Sciatic nerve (tissue), 2 donors: ENCODE data around the gene LPCAT2. TPM values are rescaled to one million over a fixed set of nuclear protein-coding genes. Genes with fewer than 3 reads are reported as not detected.

Source experiments
- ATAC-seq: fragments of 200-7000 bp; cut with Tn5 transposase; one replicate; pipeline ENCODE4 v1.9.1; 2020; ENCODE audit warnings: mild to moderate bottlenecking, moderate library complexity
- DNase-seq: peaks from one replicate; pipeline ENCODE4 v3.0.0-alpha.2; 2020; ENCODE audit warnings: low spot score
- intact Hi-C: fragments of 100-400 bp; cut with DNase I; formaldehyde crosslinking; loops from one replicate; pipeline ENCODE4 v1.14.2; 2022
- total RNA-seq: library from RNA; stranded (reverse); fragmentation: NEBNext Ultra II Directional; extraction: Animal tissue kit (Norgen Biotek cat#: 25700); gene quantifications from one replicate; pipeline ENCODE4 v1.2.1, GENCODE V29; 2021
- donor health status: DM: no; HTN: no; CAD: no.
- donor health status: DM: no; HTN: no; CAD: no.

LPCAT2 gene
- total RNA-seq, 1 donor from 2014 or later = 54.0 TPM

DNA sequence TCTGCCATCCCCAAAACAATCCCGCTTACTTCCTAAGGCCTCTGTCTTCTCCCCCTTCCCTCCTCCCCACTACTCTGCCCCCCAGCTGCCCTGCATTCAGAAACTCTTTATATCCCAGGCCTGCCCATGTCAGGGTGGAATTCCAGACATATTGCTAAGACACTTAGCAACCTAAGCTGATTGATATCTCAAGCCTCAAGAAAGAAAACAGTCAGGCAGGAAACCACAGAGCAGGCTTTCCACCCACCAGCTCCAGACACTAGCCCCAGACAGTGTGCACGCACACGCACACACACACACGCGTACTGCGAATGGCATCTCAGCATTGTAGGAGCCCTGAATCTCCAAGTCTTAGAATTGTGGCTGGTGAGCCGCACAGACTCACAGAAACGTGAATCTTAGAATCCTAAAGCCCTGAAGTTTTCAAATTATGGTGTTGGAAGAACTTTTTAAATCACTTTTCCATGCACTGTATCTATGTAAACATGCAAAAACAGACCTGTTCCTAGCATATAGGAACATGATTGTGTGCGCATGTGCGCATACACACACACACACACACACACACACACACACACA is 8.8 kb upstream of the LPCAT2 start:
- ATAC-seq = peak; percentile 4
- intact Hi-C loops = no loop called here

DNA sequence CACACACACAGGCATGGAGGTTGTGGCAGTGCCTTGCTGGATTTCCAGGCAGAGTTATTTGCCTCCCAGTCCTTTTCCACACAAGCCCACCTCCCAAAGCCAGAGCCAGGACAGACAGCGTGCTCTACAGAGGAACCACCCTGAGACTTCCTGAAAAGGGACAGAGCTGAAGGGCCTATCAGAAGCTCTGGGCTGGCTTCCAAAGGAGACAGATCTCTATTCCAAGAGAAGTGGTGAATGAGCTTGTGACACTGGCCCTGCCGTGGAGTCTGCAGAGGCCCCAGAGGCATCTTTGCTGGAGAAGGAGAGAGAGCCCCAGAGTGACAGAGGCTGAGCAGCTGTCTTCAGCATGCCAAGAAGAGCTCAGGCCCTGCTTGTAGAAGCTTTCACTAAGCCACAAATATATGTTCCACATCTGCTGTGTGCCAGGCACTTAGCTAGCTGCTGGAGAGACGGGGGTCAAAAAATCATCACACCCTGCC is 8.3 kb upstream of the LPCAT2 start:
- ATAC-seq (peak; percentile 56), DNase-seq (peak; percentile 71)
- intact Hi-C loops = no loop called here

More for the DNA sequence above, 8.8 kb upstream of the LPCAT2 start:
- no peak for DNase-seq

DNA sequence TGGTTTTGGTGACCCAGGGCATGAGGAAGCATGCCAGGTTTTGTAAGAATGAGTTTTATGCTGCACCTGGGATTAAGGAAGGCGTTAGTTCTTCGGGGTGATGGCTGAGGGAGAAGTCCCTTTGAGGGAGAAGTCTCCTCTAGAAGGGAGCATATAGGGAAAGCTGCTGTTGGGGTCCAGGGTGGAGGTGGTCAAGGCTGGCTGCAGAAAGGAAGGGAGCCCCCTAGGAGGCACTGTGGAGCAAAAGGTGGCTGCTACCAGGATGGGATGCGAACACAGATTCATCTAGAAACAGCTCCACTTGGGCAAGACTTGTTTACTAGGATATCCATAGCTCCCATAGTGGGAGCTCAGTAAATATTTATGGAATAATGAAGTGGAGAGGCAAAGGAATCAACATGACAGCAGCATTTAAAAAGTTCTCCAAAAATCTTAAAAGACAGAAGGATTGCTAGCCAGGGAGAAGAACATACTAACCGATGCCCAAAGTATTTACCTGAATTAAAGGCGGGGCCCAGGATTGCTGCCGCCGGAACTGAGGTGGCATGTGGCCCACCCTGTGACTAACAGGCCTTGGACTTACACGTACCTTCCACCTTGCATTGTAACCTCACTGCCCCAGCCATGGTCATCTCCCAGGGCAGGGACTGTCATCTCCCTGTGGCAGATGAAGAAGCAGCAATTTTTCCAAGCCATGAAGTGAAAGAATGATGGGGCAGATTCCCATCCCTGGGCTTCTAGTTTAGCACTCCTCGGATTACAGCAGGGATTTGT is 7.1 kb upstream of the LPCAT2 start:
- ATAC-seq (no peak), DNase-seq (no peak)
- intact Hi-C loops = no loop called here

DNA sequence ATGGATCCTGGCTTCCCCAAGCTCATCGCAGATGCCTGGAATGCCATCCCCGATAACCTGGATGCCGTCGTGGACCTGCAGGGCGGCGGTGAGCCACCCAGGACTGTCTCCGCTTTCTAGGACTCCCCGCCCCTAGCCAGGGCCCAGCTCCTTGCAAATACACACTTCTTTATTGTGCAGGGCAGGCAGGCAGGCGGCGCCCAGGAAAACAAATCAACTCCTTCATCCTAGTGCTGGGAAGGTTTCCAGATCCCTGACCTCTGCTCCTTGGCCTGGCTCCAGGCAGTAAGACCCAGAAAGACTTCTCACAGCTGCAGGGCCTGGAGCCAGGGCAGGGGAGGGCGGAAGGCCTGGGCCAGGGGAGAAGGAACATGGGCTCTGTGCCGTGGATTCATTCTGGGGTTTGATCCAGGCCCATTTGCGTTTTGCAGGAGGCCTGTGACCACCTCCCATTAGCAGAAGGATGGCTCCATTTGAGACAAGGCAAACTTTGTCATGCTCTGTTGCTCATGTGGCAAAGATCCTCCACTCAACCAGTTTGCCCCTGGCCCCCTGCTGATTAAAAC is 6.0 kb upstream of the LPCAT2 start:
- DNase-seq (peak; percentile 96), ATAC-seq (peak; percentile 84)
- intact Hi-C loops = no loop called here

DNA sequence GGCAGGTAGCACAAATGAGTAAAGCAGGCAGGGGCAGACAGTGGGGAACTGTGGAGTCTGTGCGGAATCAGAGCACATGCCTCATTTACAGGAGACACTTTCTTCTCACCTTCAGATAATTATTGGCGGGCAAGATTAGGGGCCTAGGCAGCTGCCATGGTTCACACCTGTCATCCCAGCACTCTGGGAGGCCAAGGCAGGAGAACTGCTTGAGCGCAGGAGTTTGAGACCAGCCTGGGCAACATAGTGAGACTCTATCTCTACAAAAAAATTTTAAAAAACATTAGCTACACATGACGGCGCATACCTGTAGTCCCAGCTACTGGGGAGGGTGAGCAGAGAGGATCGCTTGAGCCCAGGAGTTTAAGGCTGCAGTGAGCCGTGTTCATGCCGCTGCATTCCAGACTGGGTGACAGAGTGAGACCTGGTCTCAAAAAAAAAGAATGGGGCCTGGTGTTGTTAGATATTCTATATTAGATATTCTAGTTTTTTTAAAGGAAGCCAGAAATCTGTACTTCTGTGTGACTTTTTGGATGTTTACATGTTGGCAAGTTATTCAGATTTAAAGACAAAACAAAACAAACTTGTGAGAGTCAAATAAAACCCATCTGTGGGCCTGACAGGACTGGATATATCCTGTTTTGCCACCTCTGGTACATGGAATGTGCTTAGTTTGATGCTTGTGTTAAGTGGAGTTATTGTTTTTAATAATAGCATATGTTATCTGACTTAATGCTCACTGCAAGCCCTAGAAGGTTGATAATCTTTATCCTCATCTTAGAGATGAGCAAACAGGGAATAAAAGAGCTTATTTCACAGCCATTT is 4.9 kb upstream of the LPCAT2 start:
- intact Hi-C loops = no loop called here
- ATAC-seq (no peak), DNase-seq (no peak)

DNA sequence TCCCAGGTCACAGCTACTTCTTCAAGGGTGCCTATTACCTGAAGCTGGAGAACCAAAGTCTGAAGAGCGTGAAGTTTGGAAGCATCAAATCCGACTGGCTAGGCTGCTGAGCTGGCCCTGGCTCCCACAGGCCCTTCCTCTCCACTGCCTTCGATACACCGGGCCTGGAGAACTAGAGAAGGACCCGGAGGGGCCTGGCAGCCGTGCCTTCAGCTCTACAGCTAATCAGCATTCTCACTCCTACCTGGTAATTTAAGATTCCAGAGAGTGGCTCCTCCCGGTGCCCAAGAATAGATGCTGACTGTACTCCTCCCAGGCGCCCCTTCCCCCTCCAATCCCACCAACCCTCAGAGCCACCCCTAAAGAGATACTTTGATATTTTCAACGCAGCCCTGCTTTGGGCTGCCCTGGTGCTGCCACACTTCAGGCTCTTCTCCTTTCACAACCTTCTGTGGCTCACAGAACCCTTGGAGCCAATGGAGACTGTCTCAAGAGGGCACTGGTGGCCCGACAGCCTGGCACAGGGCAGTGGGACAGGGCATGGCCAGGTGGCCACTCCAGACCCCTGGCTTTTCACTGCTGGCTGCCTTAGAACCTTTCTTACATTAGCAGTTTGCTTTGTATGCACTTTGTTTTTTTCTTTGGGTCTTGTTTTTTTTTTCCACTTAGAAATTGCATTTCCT is 3.4 kb upstream of the LPCAT2 start:
- DNase-seq = no peak
- no peak for ATAC-seq
- intact Hi-C loops = no loop called here

DNA sequence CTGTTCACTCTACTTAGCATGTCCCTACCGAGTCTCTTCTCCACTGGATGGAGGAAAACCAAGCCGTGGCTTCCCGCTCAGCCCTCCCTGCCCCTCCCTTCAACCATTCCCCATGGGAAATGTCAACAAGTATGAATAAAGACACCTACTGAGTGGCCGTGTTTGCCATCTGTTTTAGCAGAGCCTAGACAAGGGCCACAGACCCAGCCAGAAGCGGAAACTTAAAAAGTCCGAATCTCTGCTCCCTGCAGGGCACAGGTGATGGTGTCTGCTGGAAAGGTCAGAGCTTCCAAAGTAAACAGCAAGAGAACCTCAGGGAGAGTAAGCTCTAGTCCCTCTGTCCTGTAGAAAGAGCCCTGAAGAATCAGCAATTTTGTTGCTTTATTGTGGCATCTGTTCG is 2.8 kb upstream of the LPCAT2 start:
- intact Hi-C loops = no loop called here
- ATAC-seq (no peak), DNase-seq (no peak)

DNA sequence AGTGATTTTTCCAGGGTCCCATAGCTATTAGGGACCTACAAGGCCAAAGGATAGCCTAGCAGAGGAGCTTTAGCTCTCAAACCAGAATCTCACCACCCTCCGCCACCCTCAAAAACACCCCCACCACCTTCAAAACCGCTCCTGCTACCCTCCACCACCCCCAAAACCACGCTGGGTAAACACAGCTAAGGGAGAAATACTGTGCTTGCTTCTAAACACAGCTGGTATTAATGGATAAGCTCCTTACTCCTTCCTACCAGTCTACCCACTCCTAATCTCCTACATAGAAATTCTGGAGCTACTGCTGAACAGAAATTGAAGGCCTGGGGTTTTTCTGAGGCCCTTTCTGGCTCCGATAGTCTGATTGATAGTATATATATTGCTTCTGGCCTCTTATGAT is 2.2 kb upstream of the LPCAT2 start:
- DNase-seq (no peak), ATAC-seq (no peak)
- intact Hi-C loops = no loop called here

DNA sequence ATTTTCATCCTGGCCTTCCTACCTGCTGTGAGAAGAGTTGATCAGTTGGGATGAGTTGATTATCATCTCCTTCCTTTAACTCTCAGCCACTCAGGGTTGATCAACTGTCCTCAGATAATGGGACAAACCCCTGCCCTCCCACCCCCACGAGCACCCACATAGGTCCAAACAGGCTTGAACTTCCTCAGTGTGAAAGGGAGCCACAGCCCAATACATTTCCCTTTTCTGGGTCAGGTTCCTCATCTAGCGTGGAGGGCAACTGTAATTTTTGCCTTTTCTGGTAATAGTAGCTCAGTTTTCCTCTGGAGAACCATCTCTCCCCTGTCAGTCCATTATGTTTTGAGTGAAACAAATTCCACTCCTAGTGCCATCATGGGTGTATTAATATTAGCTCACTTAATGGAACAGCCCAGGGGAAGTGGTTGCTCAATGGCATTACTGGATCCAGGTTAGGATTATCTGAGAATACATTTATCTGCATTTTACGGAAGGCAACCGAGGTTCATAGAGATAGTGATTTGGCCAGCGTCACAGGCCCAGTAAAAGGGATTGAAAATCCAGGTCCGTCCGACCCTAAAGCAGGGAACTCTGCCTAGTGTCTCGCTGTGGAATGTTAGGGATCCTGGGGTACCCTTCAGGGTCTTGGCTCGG is 476 bp upstream of the LPCAT2 start:
- peak; percentile 16 for ATAC-seq
- intact Hi-C loops = no loop called here
- no peak for DNase-seq

DNA sequence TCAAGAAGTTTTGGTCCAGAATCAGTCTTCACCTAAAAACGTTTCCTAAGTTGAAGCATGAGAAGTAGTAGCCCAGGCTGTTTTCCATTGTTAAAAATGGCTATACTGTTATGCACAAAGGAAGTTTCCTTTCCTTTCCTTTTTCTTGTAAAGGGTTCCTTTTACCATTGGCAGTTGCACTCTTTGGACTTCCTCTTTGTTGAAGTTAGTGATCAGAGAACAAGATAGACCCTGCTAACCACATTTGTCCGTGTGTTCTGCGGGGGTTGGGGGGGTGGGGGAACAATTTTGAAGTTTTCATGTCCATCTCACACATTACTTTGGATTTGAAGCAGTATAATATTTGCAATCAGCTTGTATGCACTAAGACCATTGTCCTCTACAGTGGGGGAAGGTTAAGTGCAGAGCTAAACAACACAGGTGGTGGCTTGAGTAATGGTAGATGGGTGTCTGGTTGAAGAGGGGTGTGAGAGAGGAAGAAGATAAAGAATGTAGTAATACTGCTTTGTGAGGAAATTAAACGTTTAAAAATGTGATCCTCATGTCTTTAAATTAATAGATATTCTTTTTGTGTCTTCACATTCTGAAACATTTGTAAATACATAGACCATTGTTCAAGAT is 1.4 kb downstream of the LPCAT2 start:
- DNase-seq (no peak), ATAC-seq (no peak)
- intact Hi-C loops = no loop called here

DNA sequence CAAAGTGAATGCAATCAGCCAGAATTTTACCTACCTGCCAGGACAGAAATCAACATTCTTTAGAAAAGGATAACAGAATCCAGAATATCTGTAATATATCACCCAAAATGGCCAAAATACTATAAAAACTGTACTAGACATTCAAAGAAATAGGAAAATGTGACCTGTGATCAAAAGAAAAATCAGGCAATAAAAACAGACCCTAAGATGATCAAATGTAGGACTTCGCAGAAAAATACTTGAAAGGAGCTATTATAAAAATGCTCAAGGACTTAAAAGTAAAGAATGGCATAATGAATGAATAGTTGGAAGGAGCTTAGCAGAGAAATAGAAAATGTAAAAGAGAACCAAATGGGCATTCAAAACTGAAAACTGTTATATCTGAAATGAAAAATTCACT is 4.1 kb downstream of the LPCAT2 start:
- no peak for ATAC-seq
- DNase-seq = no peak
- intact Hi-C loops = no loop called here

DNA sequence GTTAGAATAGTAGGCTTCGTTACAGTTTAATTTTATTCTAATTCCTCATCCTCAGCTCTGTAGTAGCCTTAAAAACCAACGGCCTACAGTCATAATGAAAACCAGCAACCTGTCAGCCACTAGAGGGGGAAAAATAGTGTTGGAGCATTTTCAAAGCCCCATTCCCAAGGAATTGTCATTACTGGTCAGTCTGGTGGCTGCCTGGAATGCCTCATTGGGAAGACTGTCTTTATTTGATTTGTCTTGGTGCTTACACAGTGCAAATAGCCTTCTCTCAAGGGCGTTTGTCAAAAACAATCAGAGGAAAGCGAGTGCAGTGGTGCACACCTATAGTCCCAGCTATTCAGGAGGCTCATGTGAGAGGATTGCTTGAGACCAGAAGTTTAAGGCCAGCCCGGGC is 4.7 kb downstream of the LPCAT2 start:
- DNase-seq (no peak), ATAC-seq (no peak)
- intact Hi-C loops = no loop called here

DNA sequence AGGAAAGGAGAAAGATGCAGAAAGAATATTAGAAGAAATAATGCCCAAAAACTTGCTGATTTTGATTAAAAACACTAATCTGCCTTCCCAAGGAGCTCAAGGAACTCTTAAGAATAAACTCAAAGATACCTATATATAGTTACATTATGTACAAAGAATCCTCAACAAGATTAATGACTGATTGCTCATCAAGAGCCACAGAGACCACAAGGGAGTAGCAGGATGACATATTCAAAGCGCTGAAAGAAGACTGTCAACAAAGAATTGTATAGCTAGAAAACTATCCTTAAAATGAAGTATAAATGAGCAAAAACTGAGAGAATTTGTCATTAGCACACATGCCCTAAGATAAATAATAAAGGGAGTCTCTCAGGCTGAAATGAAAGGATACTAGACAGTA is 6.2 kb downstream of the LPCAT2 start:
- DNase-seq = no peak
- no peak for ATAC-seq
- intact Hi-C loops = no loop called here

DNA sequence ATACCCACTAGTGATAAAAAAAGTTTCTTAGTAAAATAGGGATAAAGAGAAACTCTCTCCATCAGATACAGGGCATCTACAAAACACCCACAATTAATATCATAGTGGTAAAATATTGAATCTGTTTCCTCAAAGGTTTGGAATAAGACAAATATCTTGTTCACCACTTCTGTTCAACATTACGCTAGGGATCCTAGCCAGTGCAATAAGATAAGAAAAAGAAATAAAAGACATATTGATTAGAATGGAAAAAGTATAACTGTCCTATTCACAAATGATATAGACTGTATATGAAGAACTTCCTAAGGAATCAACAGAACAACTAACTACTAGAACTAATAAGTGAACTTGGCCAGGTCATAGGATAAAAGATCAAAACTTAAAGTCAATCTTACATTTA is 12.9 kb downstream of the LPCAT2 start:
- ATAC-seq = no peak
- intact Hi-C loops = no loop called here

DNA sequence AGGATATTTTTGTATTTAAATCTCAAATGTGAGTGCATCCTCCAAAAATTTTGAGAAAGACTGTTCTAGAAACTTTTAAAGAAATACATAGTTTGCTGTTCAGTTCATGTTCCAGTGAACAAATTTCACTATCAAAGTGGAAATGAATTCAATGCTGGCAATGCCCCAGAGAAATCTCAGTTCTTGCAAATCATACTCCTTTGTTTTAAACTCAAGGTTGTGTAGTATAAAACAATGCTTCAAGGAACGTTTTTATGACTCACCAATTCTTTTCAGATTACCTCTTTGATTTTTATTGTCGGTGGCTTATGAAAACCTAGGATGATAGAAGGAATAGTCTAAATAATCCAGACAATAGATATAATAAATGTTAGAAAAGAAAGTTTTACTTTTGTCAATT is 17.6 kb downstream of the LPCAT2 start:
- DNase-seq = no peak
- intact Hi-C loops = no loop called here
- ATAC-seq = no peak

More for the DNA sequence above, 12.9 kb downstream of the LPCAT2 start:
- DNase-seq = no peak

DNA sequence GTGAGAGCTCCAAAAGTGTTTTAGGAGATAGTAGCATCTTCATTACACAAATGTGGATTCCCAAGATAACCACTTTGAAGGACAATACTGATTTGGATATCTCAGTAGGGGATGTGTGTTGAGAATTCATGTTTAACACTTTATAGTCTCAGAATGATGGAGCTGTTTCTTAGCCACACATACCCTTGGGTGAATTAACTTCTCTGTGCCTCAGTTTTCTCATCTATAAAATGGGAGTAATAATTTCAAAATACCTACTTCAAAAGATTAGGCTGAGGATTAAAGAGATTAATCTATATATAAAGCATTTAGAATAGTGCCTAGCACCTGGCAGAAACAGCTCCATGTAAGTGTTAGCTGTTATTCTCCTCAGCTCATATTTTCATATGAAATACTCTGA is 19.0 kb downstream of the LPCAT2 start:
- intact Hi-C loops = no loop called here
- ATAC-seq (no peak), DNase-seq (no peak)

DNA sequence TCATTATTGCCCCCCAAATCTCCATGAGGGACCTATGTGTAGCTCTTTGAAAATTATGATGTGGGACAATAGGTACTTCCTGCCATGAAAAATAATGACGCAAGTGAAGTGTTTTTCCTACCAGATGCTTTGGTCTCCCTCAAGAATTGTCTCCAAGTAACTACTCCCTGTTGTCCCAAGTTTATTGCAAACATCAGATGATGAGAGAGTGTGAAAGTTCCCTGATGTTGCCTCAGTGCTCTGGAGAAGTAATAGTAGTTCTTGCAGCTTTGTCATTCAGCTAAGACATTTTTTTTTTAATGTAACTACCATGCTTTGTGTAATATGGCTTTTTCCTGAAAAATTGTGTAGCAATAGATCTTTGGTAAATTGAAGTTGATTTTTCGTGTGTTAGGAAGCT is 20.1 kb downstream of the LPCAT2 start:
- intact Hi-C loops = no loop called here
- no peak for DNase-seq
- ATAC-seq = peak; percentile 97

DNA sequence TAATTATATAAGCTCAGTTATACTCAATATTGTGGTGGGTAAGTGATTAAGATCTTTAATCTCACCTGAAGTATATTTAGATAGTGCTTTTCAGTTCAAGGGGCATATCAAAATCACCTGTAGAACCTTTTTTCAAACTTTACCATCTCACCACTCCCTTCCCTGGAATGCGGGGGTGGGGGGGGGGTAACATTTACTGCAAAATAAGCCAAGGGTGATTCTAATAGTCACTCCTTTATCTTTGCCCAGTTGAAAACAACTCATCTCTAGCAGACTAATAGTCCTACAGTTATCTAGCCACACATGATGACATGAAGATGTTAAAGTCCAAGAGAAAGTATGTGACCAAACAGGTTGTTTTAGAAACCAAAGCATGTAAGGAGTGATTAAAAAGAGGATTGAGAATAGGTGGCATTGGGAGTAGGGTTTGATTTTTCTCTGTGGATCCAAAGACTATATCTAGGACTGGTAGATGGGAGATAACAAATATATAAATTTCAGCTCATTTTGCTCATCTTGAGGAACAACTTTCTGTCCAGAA is 21.5 kb downstream of the LPCAT2 start:
- intact Hi-C loops = no loop called here
- ATAC-seq (no peak), DNase-seq (no peak)
